ENCODE results near the gene C10orf53.
"Not testable (repeated sequence)": the region's sequence is repeated elsewhere in the genome, so short reads cannot be mapped to it uniquely, and the experiment has no call there.

Gene C10orf53

GRCh38 chr10:49666685-49667084 is 12.8 kb upstream of the C10orf53 start:
- ChIA-PET CTCF (no interaction called here), POLR2A (no interaction called here)
- no peak for TF ChIP-seq LEF1 (IDR thresholded peaks at IDR 0.05; ENCODE audit: borderline replicate concordance)
- TF ChIP-seq ELF4 (IDR thresholded peaks at IDR 0.05) = no peak
- no peak for TF ChIP-seq ZNF384 (IDR thresholded peaks at IDR 0.05)
- TF ChIP-seq TARDBP (IDR thresholded peaks at IDR 0.05) = no peak
- TF ChIP-seq CTBP1 (IDR thresholded peaks at IDR 0.05; ENCODE audit: borderline replicate concordance) = no peak
- TF ChIP-seq FOXK2 (IDR thresholded peaks at IDR 0.05) = no peak
- no peak for TF ChIP-seq BHLHE40 (IDR thresholded peaks at IDR 0.05; ENCODE audit: borderline replicate concordance)
- TF ChIP-seq PKNOX1 (IDR thresholded peaks at IDR 0.05) = no peak
- no peak for TF ChIP-seq SP1 (IDR thresholded peaks at IDR 0.05)
- no peak for TF ChIP-seq L3MBTL2 (conservative IDR thresholded peaks at IDR 0.05)
- TF ChIP-seq ARNT (IDR thresholded peaks at IDR 0.05) = no peak
- no peak for TF ChIP-seq FOXA1 (IDR thresholded peaks at IDR 0.05)
- no peak for TF ChIP-seq HDGF (IDR thresholded peaks at IDR 0.05; ENCODE audit: borderline replicate concordance)
- no peak for DNase-seq (ENCODE audit: extremely low spot score)

GRCh38 chr10:49667991-49668390 is 11.5 kb upstream of the C10orf53 start:
- TF ChIP-seq NFRKB (IDR thresholded peaks at IDR 0.05) = no peak
- no peak for TF ChIP-seq PKNOX1 (IDR thresholded peaks at IDR 0.05)
- TF ChIP-seq BHLHE40 (IDR thresholded peaks at IDR 0.05; ENCODE audit: borderline replicate concordance) = no peak
- TF ChIP-seq FOXK2 (IDR thresholded peaks at IDR 0.05) = no peak
- DNase-seq (ENCODE audit: extremely low spot score) = no peak
- ChIA-PET CTCF (no interaction called here), POLR2A (no interaction called here)

GRCh38 chr10:49668684-49669083 is 10.8 kb upstream of the C10orf53 start:
- TF ChIP-seq FOXM1 (IDR thresholded peaks at IDR 0.05; ENCODE audit: borderline replicate concordance) = no peak
- ChIA-PET CTCF (no interaction called here), POLR2A (no interaction called here)
- DNase-seq (ENCODE audit: extremely low spot score) = no peak

GRCh38 chr10:49678827-49679479 is 498 bp upstream of the C10orf53 start:
- TF ChIP-seq LEF1 (IDR thresholded peaks at IDR 0.05; ENCODE audit: borderline replicate concordance) (no peak), SP1 (IDR thresholded peaks at IDR 0.05) (no peak), SUZ12 (IDR thresholded peaks at IDR 0.05) (no peak), TARDBP (IDR thresholded peaks at IDR 0.05) (no peak), NFRKB (IDR thresholded peaks at IDR 0.05) (no peak), FOXM1 (IDR thresholded peaks at IDR 0.05; ENCODE audit: borderline replicate concordance) (no peak), ARNT (IDR thresholded peaks at IDR 0.05) (no peak), L3MBTL2 (conservative IDR thresholded peaks at IDR 0.05) (no peak; the same call in 1 of the 2 replicates), FOXK2 (IDR thresholded peaks at IDR 0.05) (no peak), ZNF384 (IDR thresholded peaks at IDR 0.05) (no peak), FOXA1 (IDR thresholded peaks at IDR 0.05) (no peak), CTBP1 (IDR thresholded peaks at IDR 0.05; ENCODE audit: borderline replicate concordance) (no peak), HDGF (IDR thresholded peaks at IDR 0.05; ENCODE audit: borderline replicate concordance) (no peak), PKNOX1 (IDR thresholded peaks at IDR 0.05) (no peak), BHLHE40 (IDR thresholded peaks at IDR 0.05; ENCODE audit: borderline replicate concordance) (no peak), ELF4 (IDR thresholded peaks at IDR 0.05) (no peak)
- POLR2A ChIA-PET = no interaction called here
- no peak for DNase-seq (ENCODE audit: extremely low spot score)
- CTCF ChIA-PET = no interaction called here

- DNase-seq (ENCODE audit: extremely low spot score); POLR2A ChIA-PET: not testable (repeated sequence)
- CTCF ChIA-PET = interaction anchor here (0.6 kb wide), 1 partner anchor 113 kb away, joined by 6 read pairs; no protein-coding TSS in a partner anchor
Observed at GRCh38 chr10:49682449-49682848, 3.0 kb downstream of the C10orf53 start.

GRCh38 chr10:49682879-49683278 is 3.4 kb downstream of the C10orf53 start:
- POLR2A ChIA-PET = no interaction called here
- DNase-seq (ENCODE audit: extremely low spot score) = no peak
- no peak for TF ChIP-seq ELF4 (IDR thresholded peaks at IDR 0.05)
- no peak for TF ChIP-seq LEF1 (IDR thresholded peaks at IDR 0.05; ENCODE audit: borderline replicate concordance)
- no peak for TF ChIP-seq CTBP1 (IDR thresholded peaks at IDR 0.05; ENCODE audit: borderline replicate concordance)
- no peak for TF ChIP-seq FOXA1 (IDR thresholded peaks at IDR 0.05)
- TF ChIP-seq TARDBP (IDR thresholded peaks at IDR 0.05) = no peak
- TF ChIP-seq PKNOX1 (IDR thresholded peaks at IDR 0.05) = no peak
- no peak for TF ChIP-seq HDGF (IDR thresholded peaks at IDR 0.05; ENCODE audit: borderline replicate concordance)
- no peak for TF ChIP-seq BHLHE40 (IDR thresholded peaks at IDR 0.05; ENCODE audit: borderline replicate concordance)
- CTCF ChIA-PET = interaction anchor here (0.6 kb wide), 1 partner anchor 113 kb away, joined by 6 read pairs; no protein-coding TSS in a partner anchor

Data from HEK293T (cell line).